Muscle layer of colon (tissue), 2 donors: ENCODE results near the gene DYNLL2.
"Not testable (repeated sequence)": the region's sequence is repeated elsewhere in the genome, so short reads cannot be mapped to it uniquely, and the experiment has no call there.

ENCODE experiments used
- H3K27ac ChIP-seq: one replicate; pipeline ENCODE4 v1.7.0; 2013; ENCODE audit warnings: low read depth, mild to moderate bottlenecking, low read length, moderate library complexity
- H3K27me3 ChIP-seq, 2 donors: one replicate each; pipeline ENCODE4 v1.7.0; 2013; ENCODE audit warnings: low read length in 2 of 2, mild to moderate bottlenecking in 2 of 2; ENCODE audit not compliant: insufficient read depth in 2 of 2, control insufficient read depth in 1 of 2
- H3K36me3 ChIP-seq: one replicate; pipeline ENCODE4 v1.7.0; 2013; ENCODE audit warnings: mild to moderate bottlenecking, low read length; ENCODE audit not compliant: insufficient read depth
- H3K4me1 ChIP-seq: one replicate; pipeline ENCODE4 v1.7.0; 2013; ENCODE audit warnings: mild to moderate bottlenecking, low read length; ENCODE audit not compliant: insufficient read depth
- H3K4me3 ChIP-seq, 2 donors: one replicate each; pipeline ENCODE4 v1.7.0; 2013; ENCODE audit warnings: low read length in 2 of 2, low read depth in 1 of 2, mild to moderate bottlenecking in 1 of 2, moderate library complexity in 1 of 2
- H3K9ac ChIP-seq: one replicate; pipeline ENCODE4 v1.7.0; 2013; ENCODE audit warnings: low read length
- H3K9me3 ChIP-seq: one replicate; pipeline ENCODE4 v1.7.0; 2013; ENCODE audit warnings: mild to moderate bottlenecking, low read length
- donor health status: abdominal sarcoma.
- donor health status: Adenocarcinoma of cecum.

The DYNLL2 gene

GRCh38 chr17:58074406-58074805, 8.8 kb upstream of the DYNLL2 start:
- H3K36me3 ChIP-seq, H3K9me3 ChIP-seq, H3K4me1 ChIP-seq, H3K27ac ChIP-seq, H3K9ac ChIP-seq, H3K4me3 ChIP-seq, H3K27me3 ChIP-seq: not testable (repeated sequence)

GRCh38 chr17:58079300-58080033, 3.8 kb upstream of the DYNLL2 start:
- H3K27ac ChIP-seq, result no peak overlapping the region
- H3K9ac ChIP-seq, result no peak overlapping the region
- H3K9me3 ChIP-seq, result no peaks in the 10 kb centered on the region
- no peaks in the 10 kb centered on the region for H3K27me3 ChIP-seq
- H3K36me3 ChIP-seq, result no peaks in the 10 kb centered on the region
- no peak overlapping the region for H3K4me3 ChIP-seq
- peaks cover 6% of the 10 kb centered on the region for H3K4me1 ChIP-seq

GRCh38 chr17:58081646-58082340, 1.4 kb upstream of the DYNLL2 start:
- Histone ChIP-seq H3K4me1 (peaks cover 29% of the 10 kb centered on the region), H3K27me3 (no peaks in the 10 kb centered on the region), H3K4me3 (no peak overlapping the region), H3K9me3 (no peaks in the 10 kb centered on the region), H3K36me3 (peaks cover under 1% of the 10 kb centered on the region), H3K27ac (no peak overlapping the region), H3K9ac (no peak overlapping the region)

GRCh38 chr17:58082341-58082869, 814 bp upstream of the DYNLL2 start:
- Histone ChIP-seq H3K36me3 (peaks cover 6% of the 10 kb centered on the region), H3K9me3 (no peaks in the 10 kb centered on the region), H3K4me1 (peaks cover 33% of the 10 kb centered on the region), H3K9ac (no peak overlapping the region), H3K4me3 (peak overlapping the region in 1 of 2 donors; percentile 51), H3K27ac (peak overlapping the region; percentile 47), H3K27me3 (no peaks in the 10 kb centered on the region)

- peak overlapping the region; percentile 65 to 90 for H3K4me3 ChIP-seq
- peaks cover 38% of the 10 kb centered on the region for H3K4me1 ChIP-seq
- H3K9ac ChIP-seq, result peak overlapping the region; percentile 71
- H3K27me3 ChIP-seq, result no peaks in the 10 kb centered on the region
- no peaks in the 10 kb centered on the region for H3K9me3 ChIP-seq
- peaks cover 14% of the 10 kb centered on the region for H3K36me3 ChIP-seq
- peak overlapping the region; percentile 92 for H3K27ac ChIP-seq
These were observed 485 bp downstream of the DYNLL2 start for GRCh38 chr17:58083491-58084316.

- H3K4me3 ChIP-seq, result peak overlapping the region; percentile 65 to 90
- H3K9ac ChIP-seq, result peak overlapping the region; percentile 71
- H3K4me1 ChIP-seq, result peaks cover 38% of the 10 kb centered on the region
- H3K36me3 ChIP-seq, result peaks cover 21% of the 10 kb centered on the region
- H3K9me3 ChIP-seq, result no peaks in the 10 kb centered on the region
- H3K27me3 ChIP-seq, result no peaks in the 10 kb centered on the region
- H3K27ac ChIP-seq, result peak overlapping the region; percentile 92
These were observed 1.2 kb downstream of the DYNLL2 start for GRCh38 chr17:58084317-58084981.

GRCh38 chr17:58085039-58085715, 2.0 kb downstream of the DYNLL2 start:
- peaks cover 38% of the 10 kb centered on the region for H3K4me1 ChIP-seq
- no peaks in the 10 kb centered on the region for H3K27me3 ChIP-seq
- peak overlapping the region; percentile 71 for H3K9ac ChIP-seq
- no peak overlapping the region for H3K27ac ChIP-seq
- H3K36me3 ChIP-seq, result peaks cover 28% of the 10 kb centered on the region
- H3K4me3 ChIP-seq, result peak overlapping the region in 1 of 2 donors; percentile 65
- H3K9me3 ChIP-seq, result no peaks in the 10 kb centered on the region

GRCh38 chr17:58086953-58087352, 3.7 kb downstream of the DYNLL2 start:
- Histone ChIP-seq H3K27ac (no peak overlapping the region), H3K27me3 (no peaks in the 10 kb centered on the region), H3K4me1 (peaks cover 38% of the 10 kb centered on the region), H3K9ac (no peak overlapping the region), H3K36me3 (peaks cover 43% of the 10 kb centered on the region), H3K4me3 (no peak overlapping the region), H3K9me3 (no peaks in the 10 kb centered on the region)

GRCh38 chr17:58088624-58089023, 5.4 kb downstream of the DYNLL2 start:
- peaks cover 33% of the 10 kb centered on the region for H3K4me1 ChIP-seq
- H3K9me3 ChIP-seq, result no peaks in the 10 kb centered on the region
- no peak overlapping the region for H3K27ac ChIP-seq
- no peaks in the 10 kb centered on the region for H3K27me3 ChIP-seq
- peaks cover 58% of the 10 kb centered on the region for H3K36me3 ChIP-seq
- no peak overlapping the region for H3K9ac ChIP-seq
- no peak overlapping the region for H3K4me3 ChIP-seq

GRCh38 chr17:58089111-58089510, 5.9 kb downstream of the DYNLL2 start:
- Histone ChIP-seq H3K36me3 (peaks cover 62% of the 10 kb centered on the region), H3K9me3 (no peaks in the 10 kb centered on the region), H3K27me3 (no peaks in the 10 kb centered on the region), H3K4me3 (no peak overlapping the region), H3K4me1 (peaks cover 33% of the 10 kb centered on the region), H3K27ac (no peak overlapping the region), H3K9ac (no peak overlapping the region)
